GM23338 (cell line): Measurements from ENCODE around the gene CYB5B. TPM values are rescaled to one million over a fixed set of nuclear protein-coding genes. Genes with fewer than 3 reads are reported as not detected.

Experiments used
- ATAC-seq: fragments of 200-7000 bp; cut with Tn5 transposase; 3 replicates; pipeline ENCODE4 v1.9.1; 2020
- DNase-seq: peaks from one replicate; pipeline ENCODE4 v3.0.0-alpha.2; 2015; ENCODE audit warnings: low spot score
- H2AFZ ChIP-seq: fragments of 200-600 bp; sonication (generic); 2 replicates; pipeline ENCODE4 v1.8.0; 2016; ENCODE audit warnings: antibody characterized with exemption, mild to moderate bottlenecking, moderate library complexity
- H3F3A ChIP-seq: fragments of 200-600 bp; sonication (generic); replicated peaks from 2 replicates; pipeline ENCODE4 v1.8.0; 2017; ENCODE audit warnings: antibody characterized with exemption, mixed run types, low read depth
- H3K27ac ChIP-seq: fragments of 200-600 bp; sonication (generic); 2 replicates; pipeline ENCODE4 v1.6.1; 2016; ENCODE audit warnings: low read depth
- H3K27me3 ChIP-seq: fragments of 200-600 bp; sonication (generic); 2 replicates; pipeline ENCODE4 v1.8.0; 2016; ENCODE audit warnings: mild to moderate bottlenecking, mixed run types, moderate library complexity; ENCODE audit not compliant: insufficient read depth
- H3K36me3 ChIP-seq: fragments of 200-600 bp; sonication (generic); 2 replicates; pipeline ENCODE4 v1.8.0; 2016; ENCODE audit warnings: mild to moderate bottlenecking; ENCODE audit not compliant: insufficient read depth
- H3K4me1 ChIP-seq: fragments of 200-600 bp; sonication (generic); 2 replicates; pipeline ENCODE4 v1.8.0; 2016; ENCODE audit warnings: mild to moderate bottlenecking, moderate library complexity; ENCODE audit not compliant: insufficient read depth
- H3K4me2 ChIP-seq: fragments of 200-600 bp; sonication (generic); 2 replicates; pipeline ENCODE4 v1.7.1; 2017; ENCODE audit warnings: mixed run types
- H3K4me3 ChIP-seq: fragments of 200-600 bp; sonication (generic); 2 replicates; pipeline ENCODE4 v1.6.1; 2016; ENCODE audit warnings: mixed run types
- H3K79me2 ChIP-seq: fragments of 200-600 bp; sonication (generic); replicated peaks from 2 replicates; pipeline ENCODE4 v1.8.0; 2017; ENCODE audit warnings: mild to moderate bottlenecking; ENCODE audit not compliant: insufficient read depth
- H3K9me2 ChIP-seq: fragments of 200-600 bp; sonication (generic); 2 replicates; pipeline ENCODE4 v1.8.0; 2017; ENCODE audit not compliant: insufficient read depth
- H4K20me1 ChIP-seq: fragments of 200-600 bp; sonication (generic); replicated peaks from 2 replicates; pipeline ENCODE4 v1.8.0; 2017; ENCODE audit warnings: mild to moderate bottlenecking; ENCODE audit not compliant: insufficient read depth
- H3K27ac Mint-ChIP-seq: 2 replicates; pipeline ENCODE4 v1.8.0; 2020; ENCODE audit warnings: inconsistent platforms, mild to moderate bottlenecking, moderate library complexity, mixed read lengths
- H3K27me3 Mint-ChIP-seq: 3 replicates; pipeline ENCODE4 v1.8.0; 2022; ENCODE audit warnings: low read depth, mild to moderate bottlenecking, moderate library complexity, mixed read lengths, inconsistent platforms; ENCODE audit not compliant: insufficient read depth, poor library complexity
- H3K36me3 Mint-ChIP-seq: 3 replicates; pipeline ENCODE4 v1.8.0; 2021; ENCODE audit warnings: low read depth, mild to moderate bottlenecking, inconsistent platforms, moderate library complexity, mixed read lengths
- H3K4me1 Mint-ChIP-seq: 3 replicates; pipeline ENCODE4 v1.8.0; 2020; ENCODE audit warnings: mild to moderate bottlenecking, inconsistent platforms, mixed read lengths
- H3K4me3 Mint-ChIP-seq: 3 replicates; pipeline ENCODE4 v1.8.0; 2021; ENCODE audit warnings: moderate library complexity, mild to moderate bottlenecking, inconsistent platforms, mixed read lengths
- H3K9me3 Mint-ChIP-seq: 3 replicates; pipeline ENCODE4 v1.8.0; 2020; ENCODE audit warnings: moderate library complexity, mild to moderate bottlenecking, inconsistent platforms, mixed read lengths
- CREB1 ChIP-seq: fragments of 250-450 bp; sonication (Bioruptor Pico); IDR thresholded peaks from 2 replicates; pipeline ENCODE4 v1.5.0; 2020; ENCODE audit warnings: low read depth, mild to moderate bottlenecking, moderate library complexity
- ETS1 ChIP-seq: IDR thresholded peaks from 2 replicates; pipeline ENCODE4 v1.6.1; 2016; ENCODE audit warnings: antibody characterized with exemption
- EZH2 ChIP-seq: fragments of 200-600 bp; sonication (generic); IDR thresholded peaks from one replicate; pipeline ENCODE4 v1.8.0; 2017; ENCODE audit warnings: antibody characterized with exemption, mild to moderate bottlenecking, low read depth; ENCODE audit not compliant: unreplicated experiment
- EZH2phosphoT487 ChIP-seq: fragments of 200-600 bp; sonication (generic); IDR thresholded peaks from one replicate; pipeline ENCODE4 v1.8.1; 2018; ENCODE audit warnings: antibody characterized with exemption; ENCODE audit not compliant: unreplicated experiment
- JUNB ChIP-seq: IDR thresholded peaks from one replicate; pipeline ENCODE4 v1.6.1; 2016; ENCODE audit warnings: antibody characterized with exemption; ENCODE audit not compliant: unreplicated experiment
- NANOG ChIP-seq: IDR thresholded peaks from 2 replicates; pipeline ENCODE4 v1.6.1; 2016; ENCODE audit warnings: antibody characterized with exemption, borderline replicate concordance
- POLR2AphosphoS5 ChIP-seq: IDR thresholded peaks from 2 replicates; pipeline ENCODE4 v1.6.1; 2016; ENCODE audit warnings: antibody characterized with exemption, low read depth
- REST ChIP-seq: IDR thresholded peaks from one replicate; pipeline ENCODE4 v1.6.1; 2018; ENCODE audit warnings: antibody characterized with exemption; ENCODE audit not compliant: unreplicated experiment
- ZNF114 ChIP-seq: fragments of 250-450 bp; sonication (Bioruptor Pico); IDR thresholded peaks from 2 replicates; pipeline ENCODE4 v1.5.0; 2020; ENCODE audit warnings: mild to moderate bottlenecking, moderate library complexity
- ZNF331 ChIP-seq: fragments of 250-450 bp; sonication (Bioruptor Pico); IDR thresholded peaks from 2 replicates; pipeline ENCODE4 v1.5.0; 2020; ENCODE audit warnings: low read depth, mild to moderate bottlenecking, moderate library complexity
- polyA plus RNA-seq: library from polyadenylated mRNA; unstranded; fragments of >200 nt; fragmentation: Nextera tagmentation; extraction: Ambion mirVana; gene quantifications from 2 replicates; pipeline ENCODE4 v1.2.1, GENCODE V29; 2016
- total RNA-seq: library from RNA; depleted of rRNA; stranded (reverse); fragments of >200 nt; shearing (Covaris generic); gene quantifications from 2 replicates; pipeline ENCODE4 v1.2.3, GENCODE V29; 2014
- TF ChIP-seq, protein P1 (sequence below), 2 experiments: fragments of 200-600 bp in 1 of 2; sonication (generic) in 1 of 2; conservative IDR thresholded peaks; 2 replicates each; pipeline versions ENCODE4 v1.5.1 to v1.6.1; 2016 to 2017; ENCODE audit warnings: antibody characterized with exemption in 2 of 2, low read depth in 2 of 2, mild to moderate bottlenecking in 2 of 2, moderate library complexity in 1 of 2

CYB5B gene
- total and polyA plus RNA-seq, 2 experiments from 2014 or later: 72.0 to 110 TPM

DNA sequence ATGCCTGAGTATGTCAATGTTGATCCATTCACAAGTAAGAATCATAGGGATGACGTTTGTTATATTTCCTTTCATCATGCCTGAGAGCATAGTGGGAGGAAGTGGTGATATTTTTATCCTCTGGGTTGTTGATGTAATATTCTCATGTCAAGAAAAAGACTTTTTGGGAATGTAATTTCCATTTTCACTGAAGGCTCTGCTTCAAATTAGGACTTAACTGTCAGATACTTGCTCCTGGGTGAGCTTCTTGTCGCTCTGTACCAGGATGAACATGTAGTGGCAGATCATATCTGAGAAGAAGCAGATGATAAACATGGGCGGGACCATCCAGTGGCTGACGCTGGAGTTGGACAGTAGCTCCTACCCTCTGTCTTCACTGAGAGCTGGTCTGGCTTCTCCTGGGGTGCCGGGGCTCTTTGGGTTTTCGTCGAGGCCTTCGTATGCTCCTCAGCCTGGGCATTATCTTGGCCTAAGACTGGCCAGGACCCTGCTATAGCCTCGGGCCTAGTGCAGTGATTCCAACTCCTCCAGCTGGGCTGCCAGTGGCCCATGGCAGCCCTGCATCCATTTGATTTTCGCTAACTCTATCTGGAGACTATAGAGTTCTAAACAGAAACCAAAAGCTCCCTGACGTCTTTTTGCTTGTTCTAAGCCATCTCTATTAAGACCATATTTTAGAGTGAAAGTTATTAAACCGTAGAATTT, 19.7 kb downstream of the CYB5B start:
- H4K20me1 ChIP-seq: peaks cover 15% of the 10 kb centered on the region
- no peaks in the 10 kb centered on the region for H3K4me1 ChIP-seq
- H3F3A ChIP-seq: no peaks in the 10 kb centered on the region
- H3K27me3 ChIP-seq: no peaks in the 10 kb centered on the region
- H3K36me3 ChIP-seq: peaks cover under 1% of the 10 kb centered on the region; the same call in 1 of the 2 replicates
- no peak; the same call in 2 of the 3 replicates for ATAC-seq
- Mint-ChIP-seq H3K36me3 (peaks cover 9% of the 10 kb centered on the region; the same call in 2 of the 3 replicates), H3K4me3 (no peak overlapping the region), H3K4me1 (no peaks in the 10 kb centered on the region), H3K27ac (no peak overlapping the region), H3K27me3 (no peaks in the 10 kb centered on the region), H3K9me3 (no peaks in the 10 kb centered on the region)
- H3K4me2 ChIP-seq: no peak overlapping the region
- H2AFZ ChIP-seq: no peak overlapping the region
- H3K27ac ChIP-seq: peak overlapping the region; percentile 36; the same call in 1 of the 2 replicates
- H3K4me3 ChIP-seq: no peak overlapping the region
- peaks cover 75% of the 10 kb centered on the region for H3K79me2 ChIP-seq
- DNase-seq: no peak
- no peak for TF ChIP-seq JUNB
- no peak for TF ChIP-seq POLR2AphosphoS5
- no peak for TF ChIP-seq EZH2phosphoT487
- TF ChIP-seq, protein P1, sequence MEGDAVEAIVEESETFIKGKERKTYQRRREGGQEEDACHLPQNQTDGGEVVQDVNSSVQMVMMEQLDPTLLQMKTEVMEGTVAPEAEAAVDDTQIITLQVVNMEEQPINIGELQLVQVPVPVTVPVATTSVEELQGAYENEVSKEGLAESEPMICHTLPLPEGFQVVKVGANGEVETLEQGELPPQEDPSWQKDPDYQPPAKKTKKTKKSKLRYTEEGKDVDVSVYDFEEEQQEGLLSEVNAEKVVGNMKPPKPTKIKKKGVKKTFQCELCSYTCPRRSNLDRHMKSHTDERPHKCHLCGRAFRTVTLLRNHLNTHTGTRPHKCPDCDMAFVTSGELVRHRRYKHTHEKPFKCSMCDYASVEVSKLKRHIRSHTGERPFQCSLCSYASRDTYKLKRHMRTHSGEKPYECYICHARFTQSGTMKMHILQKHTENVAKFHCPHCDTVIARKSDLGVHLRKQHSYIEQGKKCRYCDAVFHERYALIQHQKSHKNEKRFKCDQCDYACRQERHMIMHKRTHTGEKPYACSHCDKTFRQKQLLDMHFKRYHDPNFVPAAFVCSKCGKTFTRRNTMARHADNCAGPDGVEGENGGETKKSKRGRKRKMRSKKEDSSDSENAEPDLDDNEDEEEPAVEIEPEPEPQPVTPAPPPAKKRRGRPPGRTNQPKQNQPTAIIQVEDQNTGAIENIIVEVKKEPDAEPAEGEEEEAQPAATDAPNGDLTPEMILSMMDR (conservative IDR thresholded peaks at IDR 0.05; ENCODE audit: low read depth in 2 of 2): no peak
- no peak for TF ChIP-seq REST
- TF ChIP-seq NANOG: no peak
- TF ChIP-seq ZNF114 (CRISPR knock-in tag): no peak
- no peak for TF ChIP-seq EZH2
- no peak for TF ChIP-seq ETS1
- TF ChIP-seq ZNF331 (CRISPR knock-in tag): no peak
- TF ChIP-seq CREB1 (CRISPR knock-in tag): no peak
- H3K9me2 ChIP-seq: no peaks in the 10 kb centered on the region
